Uterus (tissue), 4 donors: ENCODE measurements around the gene VWA3B. TPM values are rescaled to one million over a fixed set of nuclear protein-coding genes. Genes with fewer than 3 reads are reported as not detected.

Experiments
- DNase-seq, 2 donors: peaks; one replicate each; pipeline ENCODE4 v3.0.0-alpha.2; 2019 to 2020
- H3K27ac ChIP-seq, 2 donors: fragments of 200-600 bp; sonication (generic); 1 replicate in 1 of 2; 2 replicates in 1 of 2; pipeline ENCODE4 v1.5.1; 2016 to 2018
- H3K27me3 ChIP-seq, 2 donors: fragments of 200-600 bp; sonication (generic); one replicate each; pipeline ENCODE4 v1.5.1; 2018 to 2019; ENCODE audit warnings: control low read depth in 1 of 2
- H3K36me3 ChIP-seq, 2 donors: fragments of 200-600 bp; sonication (generic); one replicate each; pipeline ENCODE4 v1.5.1; 2019; ENCODE audit warnings: control low read depth in 1 of 2
- H3K4me1 ChIP-seq, 2 donors: fragments of 200-600 bp; sonication (generic); one replicate each; pipeline ENCODE4 v1.5.1; 2018 to 2019; ENCODE audit warnings: control low read depth in 1 of 2
- H3K4me3 ChIP-seq, 2 donors: fragments of 200-600 bp; sonication (generic); 1 replicate in 1 of 2; 2 replicates in 1 of 2; pipeline ENCODE4 v1.5.1; 2018 to 2019; ENCODE audit warnings: mild to moderate bottlenecking in 1 of 2
- H3K9me3 ChIP-seq, 2 donors: fragments of 200-600 bp; sonication (generic); one replicate each; pipeline ENCODE4 v1.5.1; 2019; ENCODE audit warnings: control low read depth in 1 of 2
- CTCF ChIP-seq, 4 experiments: fragments of 200-600 bp in 2 of 4; fragments of 450-650 bp in 2 of 4; sonication (generic) in 2 of 4; IDR thresholded peaks; one replicate each; pipeline ENCODE4 v1.5.1; 2016 to 2019; ENCODE audit warnings: antibody characterized with exemption in 4 of 4, mild to moderate bottlenecking in 2 of 4, moderate library complexity in 1 of 4
- POLR2A ChIP-seq, 2 donors: fragments of 450-650 bp; IDR thresholded peaks; one replicate each; pipeline ENCODE4 v1.6.1; 2016; ENCODE audit warnings: antibody characterized with exemption in 2 of 2, mild to moderate bottlenecking in 1 of 2, moderate library complexity in 1 of 2
- intact Hi-C: fragments of 100-400 bp; cut with DNase I; formaldehyde crosslinking; loops from one replicate; pipeline ENCODE4 v1.15.1; 2023; ENCODE audit warnings: low total_unique reads
- total RNA-seq, 4 donors: library from RNA; depleted of rRNA in 3 of 4; stranded (reverse); fragments of >200 nt in 3 of 4; gene quantifications; one replicate each; pipeline versions ENCODE4 v1.1.0 to v1.2.4, GENCODE V29; 2014 to 2023
- donor health status: DM: yes; HTN: yes; CAD: no.

VWA3B gene
- total RNA-seq, 4 donors from 2014 or later, result 0.98 to 2.1 TPM; not detected in 2

DNA sequence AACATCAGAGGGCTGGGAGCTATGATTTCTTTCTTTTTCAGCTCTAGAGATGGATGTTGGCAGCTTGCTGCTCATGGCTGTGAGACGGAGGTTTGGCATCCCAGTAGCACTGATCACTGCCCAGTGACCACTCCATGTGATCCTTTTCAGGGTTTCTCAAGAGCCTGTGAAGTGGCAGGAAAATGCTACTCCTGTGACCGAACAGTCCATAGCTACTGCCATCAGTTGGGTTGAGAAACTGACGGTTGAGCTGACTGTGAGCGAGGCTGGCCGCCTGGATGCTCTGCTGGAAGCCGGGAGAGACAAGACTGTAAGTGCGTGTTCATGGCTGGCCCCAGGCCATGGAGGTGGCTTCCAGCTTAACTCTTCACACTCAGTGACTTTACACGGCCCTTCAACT lies 34.2 kb downstream of the VWA3B start:
- TF ChIP-seq POLR2A (IDR thresholded peaks at IDR 0.05) (no peak), CTCF (IDR thresholded peaks at IDR 0.05) (no peak)
- DNase-seq, result no peak
- H3K27me3 ChIP-seq, result no peaks in the 10 kb centered on the region
- no peak overlapping the region for H3K27ac ChIP-seq
- H3K4me3 ChIP-seq, result no peak overlapping the region
- intact Hi-C loops, result no loop called here
- no peaks in the 10 kb centered on the region for H3K9me3 ChIP-seq
- H3K36me3 ChIP-seq, result no peaks in the 10 kb centered on the region
- H3K4me1 ChIP-seq, result no peaks in the 10 kb centered on the region

DNA sequence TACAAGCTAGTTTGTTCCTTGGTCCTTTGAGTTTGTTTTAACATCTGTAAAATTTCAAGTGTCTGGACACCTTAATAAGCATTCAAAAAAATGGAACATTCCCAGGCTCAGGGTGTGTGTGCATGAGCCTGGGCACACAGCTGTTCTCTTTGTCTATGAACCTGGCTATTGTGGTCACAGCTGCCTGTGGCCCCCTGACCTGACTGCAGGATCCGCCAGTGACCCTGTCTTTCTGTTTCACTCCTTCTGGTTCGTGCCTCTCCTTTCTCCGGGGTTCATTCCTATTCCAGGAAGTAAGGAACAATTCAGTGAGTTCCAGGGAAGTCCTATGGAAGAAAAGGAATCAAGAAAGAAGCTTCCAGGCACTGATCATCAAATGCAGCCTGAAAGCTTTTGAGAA lies 35.6 kb downstream of the VWA3B start:
- TF ChIP-seq CTCF (IDR thresholded peaks at IDR 0.05), result no peak
- TF ChIP-seq POLR2A (IDR thresholded peaks at IDR 0.05), result no peak
- Histone ChIP-seq H3K27ac (no peak overlapping the region), H3K4me1 (no peaks in the 10 kb centered on the region), H3K9me3 (no peaks in the 10 kb centered on the region), H3K27me3 (no peaks in the 10 kb centered on the region), H3K4me3 (no peak overlapping the region), H3K36me3 (no peaks in the 10 kb centered on the region)
- intact Hi-C loops, result no loop called here
- DNase-seq, result no peak

DNA sequence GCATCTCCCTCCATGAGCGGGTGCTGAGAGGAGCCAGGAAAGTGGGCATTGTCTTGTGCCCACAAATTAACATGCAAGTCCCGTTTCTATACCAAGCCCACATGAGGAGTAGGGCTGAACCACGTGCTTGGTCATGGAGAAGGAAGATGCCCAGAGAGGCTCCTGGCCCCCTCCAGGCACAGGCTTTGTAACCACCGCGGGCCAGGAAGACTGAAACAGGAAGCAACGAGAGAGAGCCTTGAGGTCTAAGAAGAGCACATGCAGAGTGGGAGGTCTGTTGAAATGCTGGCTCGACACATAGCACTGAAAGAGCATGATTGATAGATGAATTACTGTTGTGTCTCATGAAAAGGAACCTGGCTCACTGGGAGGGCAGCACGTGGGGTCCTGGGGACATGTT lies 36.3 kb downstream of the VWA3B start:
- TF ChIP-seq CTCF (IDR thresholded peaks at IDR 0.05), result no peak
- no peak for TF ChIP-seq POLR2A (IDR thresholded peaks at IDR 0.05)
- intact Hi-C loops, result no loop called here
- no peaks in the 10 kb centered on the region for H3K36me3 ChIP-seq
- H3K4me1 ChIP-seq, result no peaks in the 10 kb centered on the region
- no peak overlapping the region for H3K27ac ChIP-seq
- no peaks in the 10 kb centered on the region for H3K9me3 ChIP-seq
- no peaks in the 10 kb centered on the region for H3K27me3 ChIP-seq
- H3K4me3 ChIP-seq, result no peak overlapping the region
- no peak for DNase-seq

DNA sequence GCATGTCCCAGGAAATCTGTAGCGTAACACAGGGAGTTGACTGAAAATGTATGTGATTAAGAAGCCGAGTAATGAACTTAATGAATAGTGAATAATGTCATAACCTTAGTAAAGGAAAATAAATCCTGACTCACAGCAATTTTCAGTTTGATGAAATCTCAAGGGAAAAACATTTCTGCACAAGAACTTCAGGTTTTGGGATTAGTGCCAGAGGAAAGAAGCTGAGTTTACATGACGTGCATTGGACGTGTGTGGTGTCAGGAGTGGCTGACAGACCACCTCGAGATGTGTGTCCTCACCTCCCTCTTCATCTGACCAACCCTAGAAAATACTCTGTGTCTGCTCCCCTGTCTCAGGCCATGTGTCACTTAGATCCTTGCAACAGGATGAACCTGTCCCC lies 39.1 kb downstream of the VWA3B start:
- DNase-seq, result no peak
- H3K36me3 ChIP-seq, result no peaks in the 10 kb centered on the region
- no peak overlapping the region for H3K27ac ChIP-seq
- intact Hi-C loops, result no loop called here
- no peaks in the 10 kb centered on the region for H3K4me1 ChIP-seq
- no peaks in the 10 kb centered on the region for H3K9me3 ChIP-seq
- TF ChIP-seq POLR2A (IDR thresholded peaks at IDR 0.05) (no peak), CTCF (IDR thresholded peaks at IDR 0.05) (no peak)
- H3K4me3 ChIP-seq, result no peak overlapping the region
- H3K27me3 ChIP-seq, result no peaks in the 10 kb centered on the region

DNA sequence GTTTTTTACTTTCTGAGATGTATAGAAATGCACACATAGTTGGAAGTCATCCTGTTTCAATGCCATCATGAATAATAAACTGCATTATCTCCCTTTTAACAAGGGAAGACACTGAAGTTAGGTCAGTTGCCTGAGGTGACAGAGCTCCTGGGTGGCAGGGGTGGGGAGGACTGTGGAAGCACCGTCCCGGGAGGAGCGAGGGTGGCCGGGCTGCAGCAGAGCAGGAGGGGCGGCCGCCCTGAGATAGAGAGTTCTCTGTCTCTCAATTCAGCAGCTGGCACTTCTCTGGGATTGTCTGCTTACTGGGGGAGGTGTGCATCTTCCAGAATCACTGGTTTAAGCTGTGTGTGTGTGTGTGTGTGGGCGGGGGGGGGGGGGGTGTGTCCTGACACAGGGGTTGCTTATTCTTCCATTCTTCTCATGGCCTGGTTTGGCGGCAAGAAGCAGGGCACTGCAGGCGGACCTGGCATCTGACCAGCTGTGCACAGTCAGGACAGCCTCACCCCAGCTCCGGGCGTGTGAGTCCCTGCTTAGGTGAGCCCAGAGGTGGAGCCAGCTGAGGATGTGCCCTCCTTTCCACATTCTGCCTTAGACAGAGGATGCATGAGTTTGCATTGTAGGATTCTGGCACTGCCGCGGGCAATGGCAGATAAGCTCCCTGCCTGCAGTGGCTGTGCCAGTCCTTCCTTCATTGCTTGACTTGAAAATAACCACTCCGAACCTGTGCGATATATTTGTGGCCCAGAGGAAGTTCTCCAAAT lies 40.4 kb downstream of the VWA3B start:
- no peak for DNase-seq
- no peak for TF ChIP-seq CTCF (IDR thresholded peaks at IDR 0.05)
- TF ChIP-seq POLR2A (IDR thresholded peaks at IDR 0.05), result no peak
- Histone ChIP-seq H3K4me3 (no peak overlapping the region), H3K36me3 (no peaks in the 10 kb centered on the region), H3K27me3 (no peaks in the 10 kb centered on the region), H3K9me3 (no peaks in the 10 kb centered on the region), H3K4me1 (no peaks in the 10 kb centered on the region), H3K27ac (no peak overlapping the region)
- intact Hi-C loops, result no loop called here
